ENCODE results near the gene LIF.

The LIF gene

GRCh38 chr22:30265131-30265720 lies 18.7 kb upstream of the LIF start:
- DNase-seq (ENCODE audit: low read depth in 2 of 2), result no peak

- DNase-seq (ENCODE audit: low read depth in 2 of 2), result no peak
Observed at GRCh38 chr22:30263883-30264282, 17.3 kb upstream of the LIF start.

DNA sequence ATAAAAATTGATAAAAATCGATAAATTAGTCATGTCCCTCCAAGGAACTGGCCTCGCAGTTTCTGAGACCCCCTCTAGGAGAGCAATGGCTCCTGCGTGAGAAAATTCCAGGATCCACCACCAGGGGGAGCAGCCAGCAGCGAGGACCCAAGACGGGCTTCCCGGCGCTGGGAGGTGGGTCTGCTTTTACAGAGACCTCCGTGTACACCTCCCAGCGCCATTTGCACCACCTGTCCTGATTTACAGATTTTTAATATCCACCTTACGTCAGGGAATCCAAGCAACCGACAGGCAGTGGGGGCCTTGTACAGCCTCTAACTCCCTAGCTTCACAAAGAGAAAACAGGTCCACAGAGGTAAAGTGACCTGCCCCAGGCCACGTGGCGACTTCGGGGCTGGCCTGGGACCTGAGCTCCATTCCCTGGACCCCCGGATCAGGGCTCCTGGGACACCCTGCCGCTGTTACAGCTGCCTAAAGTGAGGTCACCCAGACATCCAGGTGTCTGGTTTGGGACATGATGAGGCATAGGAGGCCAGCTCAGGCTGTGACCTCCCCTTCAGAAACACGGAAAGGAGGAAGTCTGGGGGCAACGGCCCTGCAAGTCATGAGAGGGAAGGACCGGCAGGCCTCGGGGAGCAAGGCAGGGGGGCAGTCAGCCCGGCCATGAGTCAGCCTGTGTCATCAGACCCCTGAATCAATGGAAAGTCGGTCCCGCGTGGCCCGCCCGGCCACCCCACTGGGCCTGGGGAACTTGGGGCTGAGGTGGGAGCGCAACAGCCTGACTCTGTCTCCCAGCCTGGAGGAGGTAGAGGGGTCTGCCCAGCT lies 16.6 kb upstream of the LIF start:
- DNase-seq (ENCODE audit: low read depth in 2 of 2), result peak; percentile 81 to 85

GRCh38 chr22:30262112-30262511 lies 15.6 kb upstream of the LIF start:
- DNase-seq (ENCODE audit: low read depth in 2 of 2), result no peak

DNA sequence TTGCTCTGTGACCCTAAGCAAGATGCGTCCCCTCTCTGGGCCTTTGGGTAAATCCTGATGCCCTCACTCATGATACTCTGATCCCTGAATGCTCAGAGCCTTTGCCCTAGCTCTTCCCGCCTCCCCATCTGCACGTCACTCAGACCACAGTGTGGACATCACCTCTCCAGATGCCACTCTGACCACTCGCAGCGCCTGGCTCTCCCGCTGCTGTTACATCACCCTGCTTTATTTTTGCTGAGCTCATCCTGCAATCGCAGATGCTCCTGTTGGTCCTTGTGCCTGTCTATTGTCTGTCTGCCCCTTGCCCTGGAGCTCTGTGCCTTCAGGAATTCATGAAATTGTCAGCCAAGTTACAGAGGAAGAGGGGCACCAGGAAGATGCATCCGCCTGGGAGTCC lies 14.6 kb upstream of the LIF start:
- no peak for DNase-seq (ENCODE audit: low read depth in 2 of 2)

DNA sequence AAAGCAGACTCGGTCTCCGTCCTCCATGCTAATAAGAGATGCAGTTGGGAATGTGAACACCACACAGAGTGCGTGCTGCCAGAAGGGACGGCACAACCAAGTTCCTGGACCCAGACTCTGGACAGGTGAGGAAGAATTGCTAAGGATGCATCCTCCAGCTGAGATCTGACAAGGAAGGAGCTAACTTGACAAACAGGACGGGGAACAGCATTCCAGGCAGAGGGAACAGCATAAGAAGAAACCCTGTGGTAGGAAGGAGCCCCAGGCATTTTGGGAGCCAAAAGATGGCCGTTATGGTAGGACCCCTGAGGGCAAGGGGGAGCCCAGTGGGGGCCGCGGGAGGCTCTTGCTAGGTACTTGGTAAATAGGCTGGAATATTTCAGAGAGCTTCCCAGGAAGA lies 14.1 kb upstream of the LIF start:
- no peak for DNase-seq (ENCODE audit: low read depth in 2 of 2)

DNA sequence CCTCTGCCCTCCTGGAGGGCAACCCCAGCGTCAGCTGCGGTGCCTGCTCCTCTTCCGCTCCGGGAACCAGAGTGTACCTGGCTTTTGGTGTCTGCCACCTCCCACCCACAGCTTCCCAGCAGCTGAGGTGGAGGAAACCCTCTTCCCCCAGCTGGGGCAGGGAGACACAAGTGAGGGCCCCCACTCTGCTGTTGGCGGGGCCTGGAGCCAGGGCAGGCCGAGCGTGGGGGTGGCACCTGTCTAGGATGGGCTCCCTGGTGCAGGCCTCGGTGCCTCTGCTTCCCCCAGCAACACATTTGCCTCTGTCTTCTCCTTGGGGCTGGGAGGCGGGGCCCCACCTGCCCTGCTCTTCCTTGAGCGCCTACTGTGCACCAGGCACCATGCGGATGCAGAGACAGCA lies 13.7 kb upstream of the LIF start:
- DNase-seq (ENCODE audit: low read depth in 2 of 2), result no peak

DNA sequence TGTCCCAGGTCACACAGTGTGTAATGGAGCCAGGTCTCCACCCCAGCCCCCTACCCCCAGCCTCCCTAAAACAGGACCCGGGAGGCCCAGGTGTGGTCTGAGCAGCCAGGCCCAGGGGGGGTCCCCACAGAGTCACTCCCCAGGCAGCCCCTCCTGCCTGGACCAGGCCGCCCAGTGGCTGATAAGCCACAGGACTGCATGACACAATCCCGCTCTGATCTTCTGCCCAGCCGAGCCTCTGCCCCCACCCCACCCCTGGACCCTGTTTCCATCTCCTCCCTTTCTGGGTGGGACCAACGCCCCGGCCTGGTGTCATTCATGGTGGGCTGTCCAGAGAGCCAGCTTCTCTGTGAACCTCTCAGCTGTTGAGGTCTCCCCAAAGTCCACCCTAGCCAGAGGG lies 7.8 kb upstream of the LIF start:
- DNase-seq (ENCODE audit: low read depth in 2 of 2), result no peak

GRCh38 chr22:30253205-30253852 lies 6.8 kb upstream of the LIF start:
- DNase-seq (ENCODE audit: low read depth in 2 of 2), result no peak

- no peak for DNase-seq (ENCODE audit: low read depth in 2 of 2)
Observed at GRCh38 chr22:30252411-30253204, 6.0 kb upstream of the LIF start.

DNA sequence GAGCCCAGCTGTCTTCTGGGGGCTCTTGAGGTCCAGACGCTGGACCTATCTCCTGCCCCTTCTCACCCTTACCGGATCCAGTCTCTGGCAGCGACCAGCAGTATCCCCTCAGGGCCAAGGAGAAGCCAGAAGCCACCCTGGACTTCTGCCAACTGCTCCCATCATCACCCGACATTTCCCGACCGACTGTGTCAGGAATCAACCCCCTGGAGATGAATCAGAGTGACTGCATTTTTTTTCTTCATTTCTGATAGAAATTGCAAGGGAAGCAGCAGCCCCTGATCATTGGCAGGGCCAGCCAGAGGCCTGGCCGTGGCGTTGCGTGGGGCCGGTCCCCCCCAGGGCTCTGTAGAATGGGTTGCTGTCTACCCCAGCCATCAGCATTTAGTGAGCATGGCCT lies 5.2 kb upstream of the LIF start:
- no peak for DNase-seq (ENCODE audit: low read depth in 2 of 2)

DNA sequence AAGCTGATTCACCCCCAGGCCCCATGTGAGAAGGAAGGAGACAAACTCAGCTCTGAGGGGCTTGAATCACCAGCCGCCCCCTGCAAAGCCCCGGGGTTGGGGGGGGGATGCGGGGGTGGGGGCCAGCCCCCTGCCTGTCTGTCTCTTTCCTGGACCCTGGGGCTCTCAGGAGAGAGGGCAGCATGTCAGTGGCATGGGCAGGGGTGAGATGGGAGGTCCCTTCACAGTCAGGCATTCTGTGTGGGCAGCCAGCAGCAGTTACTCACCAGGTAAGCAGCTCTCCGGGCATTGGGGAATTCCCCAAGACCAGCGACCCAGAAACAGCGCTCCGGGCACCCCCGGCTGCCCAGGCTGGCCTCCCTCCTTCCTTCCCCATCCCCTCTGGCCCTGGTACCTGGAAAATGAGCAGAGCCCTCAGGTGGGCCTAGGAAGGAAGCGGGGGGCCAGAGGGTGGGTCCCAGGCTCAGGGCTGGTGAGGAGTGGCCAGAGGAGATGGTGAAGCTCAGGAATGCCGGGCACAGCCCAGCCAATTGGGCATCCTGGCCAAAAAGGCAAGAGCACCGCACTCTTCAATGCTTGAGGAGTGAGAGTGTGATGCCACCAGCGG lies 4.2 kb upstream of the LIF start:
- DNase-seq (ENCODE audit: low read depth in 2 of 2), result no peak

GRCh38 chr22:30250039-30250565 lies 3.5 kb upstream of the LIF start:
- DNase-seq (ENCODE audit: low read depth in 2 of 2), result no peak

DNA sequence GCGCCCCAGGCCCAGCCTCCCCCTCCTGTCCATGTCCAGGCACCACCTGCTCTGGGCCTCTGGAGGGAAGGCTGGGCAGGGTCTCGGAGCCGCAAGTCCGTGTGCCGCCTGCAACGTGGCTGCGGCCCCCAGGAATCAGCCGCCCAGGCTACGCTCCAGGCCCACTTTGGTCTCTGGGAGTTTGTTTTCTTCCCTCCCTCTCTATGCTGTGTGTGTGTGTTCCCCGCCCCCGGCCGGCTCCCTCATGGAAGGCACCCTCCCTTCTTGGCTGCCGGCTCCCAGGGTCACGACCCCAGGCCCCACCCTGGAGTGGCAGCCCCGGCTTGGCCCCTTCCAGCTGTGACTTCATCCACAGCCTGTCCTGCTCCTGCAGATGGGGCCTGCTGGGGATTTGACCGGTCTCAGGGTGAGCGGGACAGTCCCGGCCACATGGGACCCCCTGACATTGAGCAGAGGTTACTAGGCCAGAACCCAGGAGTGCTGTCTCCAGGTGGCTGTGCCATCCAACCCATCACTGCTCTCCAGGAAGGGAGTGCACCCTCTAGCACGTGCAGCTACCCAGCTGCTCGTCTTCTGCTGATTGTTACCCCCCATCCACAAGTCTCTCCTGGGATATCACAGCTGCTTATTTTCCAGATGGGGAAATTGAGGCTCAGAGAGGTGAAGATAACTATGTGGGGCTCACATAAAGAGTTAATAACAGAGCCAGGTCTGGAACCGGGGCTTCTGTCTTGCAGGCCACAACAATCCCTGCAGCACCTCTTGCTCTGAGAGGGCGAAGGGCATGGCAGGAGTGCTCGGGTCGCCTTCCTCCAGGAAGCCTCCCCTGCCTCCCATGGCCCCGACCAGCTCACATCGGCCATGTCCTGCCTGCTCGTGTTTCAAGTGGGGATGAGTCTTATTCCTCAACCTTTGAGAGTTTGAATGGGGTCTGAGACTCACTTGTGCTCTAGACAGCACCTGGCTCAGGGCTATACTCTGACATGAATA lies 2.8 kb upstream of the LIF start:
- DNase-seq (ENCODE audit: low read depth in 2 of 2), result no peak

GRCh38 chr22:30248484-30248883 lies 1.9 kb upstream of the LIF start:
- no peak for DNase-seq (ENCODE audit: low read depth in 2 of 2)

DNA sequence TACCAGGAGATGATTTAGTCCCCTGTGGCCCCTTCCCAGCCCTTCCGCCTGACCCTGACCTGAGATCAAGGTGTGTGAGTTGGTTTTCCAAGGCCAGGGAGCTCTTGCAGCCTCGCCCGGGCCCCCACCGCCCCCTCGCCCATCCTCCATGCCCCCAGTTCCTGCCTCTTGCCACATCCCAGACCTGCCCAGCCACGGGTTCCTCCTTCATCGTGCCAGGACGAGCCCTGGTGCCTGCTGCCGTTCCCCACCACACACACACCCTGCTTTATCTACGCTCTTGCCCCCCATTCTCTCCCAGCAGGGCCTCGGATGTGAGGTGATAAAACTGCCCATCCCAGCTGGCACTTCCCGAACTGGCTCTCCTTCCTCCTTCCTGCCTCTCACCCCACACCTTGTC lies 1.4 kb upstream of the LIF start:
- DNase-seq (ENCODE audit: low read depth in 2 of 2), result no peak

- no peak for DNase-seq (ENCODE audit: low read depth in 2 of 2)
Observed at GRCh38 chr22:30247561-30247960, 1.0 kb upstream of the LIF start.

GRCh38 chr22:30246814-30247376 lies 336 bp upstream of the LIF start:
- DNase-seq (ENCODE audit: low read depth in 2 of 2), result no peak

- no peak for DNase-seq (ENCODE audit: low read depth in 2 of 2)
Observed at GRCh38 chr22:30245181-30245984, 1.2 kb downstream of the LIF start.

Measured in stimulated activated CD4-positive, alpha-beta T cell treated with anti-CD3 and anti-CD28 coated beads, Interleukin-1b, Interleukin-23, amount 100 ng/mL, for 4 hours (primary cell).